AG09309 (cell line): ENCODE measurements around the gene CD209.

Experiments used
- DNase-seq: peaks from one replicate; pipeline ENCODE4 v3.0.0-alpha.2; 2010; ENCODE audit warnings: low read depth
- H3K4me3 ChIP-seq: 2 replicates; pipeline ENCODE4 v1.5.1; 2011; ENCODE audit warnings: mild to moderate bottlenecking, low read depth, low read length, moderate library complexity; ENCODE audit not compliant: control insufficient read depth
- CTCF ChIP-seq: IDR thresholded peaks from 2 replicates; pipeline ENCODE4 v1.5.1; 2011; ENCODE audit warnings: mild to moderate bottlenecking, low read depth, low read length, inconsistent platforms; ENCODE audit not compliant: insufficient read depth, control insufficient read depth; ENCODE audit errors: missing control alignments

Gene CD209

GRCh38 chr19:7788933-7789323 lies 41.6 kb upstream of the CD209 start:
- no peak overlapping the region for H3K4me3 ChIP-seq
- no peak for DNase-seq
- no peak for TF ChIP-seq CTCF

- H3K4me3 ChIP-seq: no peak overlapping the region
- DNase-seq: no peak
Observed at GRCh38 chr19:7788178-7788932, 41.0 kb upstream of the CD209 start.

GRCh38 chr19:7787602-7788177 lies 40.4 kb upstream of the CD209 start:
- DNase-seq: no peak
- TF ChIP-seq CTCF: no peak
- no peak overlapping the region for H3K4me3 ChIP-seq

More at GRCh38 chr19:7788178-7788932, 41.0 kb upstream of the CD209 start:
- no peak for TF ChIP-seq CTCF

GRCh38 chr19:7787141-7787540 lies 39.8 kb upstream of the CD209 start:
- no peak for DNase-seq
- no peak for TF ChIP-seq CTCF

GRCh38 chr19:7784856-7785255 lies 37.5 kb upstream of the CD209 start:
- DNase-seq: no peak
- TF ChIP-seq CTCF: no peak
- H3K4me3 ChIP-seq: no peak overlapping the region

More at GRCh38 chr19:7787141-7787540, 39.8 kb upstream of the CD209 start:
- no peak overlapping the region for H3K4me3 ChIP-seq

- no peak for TF ChIP-seq CTCF
- no peak for DNase-seq
- no peak overlapping the region for H3K4me3 ChIP-seq
Observed at GRCh38 chr19:7783991-7784423, 36.7 kb upstream of the CD209 start.
